Mesenchymal stem cell (in vitro differentiated cells and primary cell): ENCODE results near the gene FBXO3.
"Not testable (repeated sequence)": the region's sequence is repeated elsewhere in the genome, so short reads cannot be mapped to it uniquely, and the experiment has no call there.

Source experiments
- DNase-seq: peaks from one replicate; pipeline ENCODE4 v3.0.0-alpha.2; 2013
- H2AFZ ChIP-seq: one replicate; pipeline ENCODE4 v1.6.1; 2013; ENCODE audit warnings: low read depth, mild to moderate bottlenecking, control low read depth, inconsistent platforms, low read length, moderate library complexity
- H2AK5ac ChIP-seq: 2 replicates; pipeline ENCODE4 v1.6.1; 2013; ENCODE audit warnings: low read length, moderate library complexity, mild to moderate bottlenecking, inconsistent platforms; ENCODE audit not compliant: severe bottlenecking
- H2BK120ac ChIP-seq: one replicate; pipeline ENCODE4 v1.6.1; 2013; ENCODE audit warnings: low read depth, mild to moderate bottlenecking, inconsistent platforms, low read length, moderate library complexity
- H2BK12ac ChIP-seq, 2 experiments: one replicate each; pipeline ENCODE4 v1.6.1; 2013; ENCODE audit warnings: inconsistent platforms in 2 of 2, low read length in 2 of 2, mild to moderate bottlenecking in 2 of 2, moderate library complexity in 2 of 2, control low read depth in 1 of 2
- H2BK15ac ChIP-seq: one replicate; pipeline ENCODE4 v1.6.1; 2013; ENCODE audit warnings: mild to moderate bottlenecking, low read depth, inconsistent platforms; ENCODE audit not compliant: poor library complexity, severe bottlenecking
- H2BK5ac ChIP-seq: 2 replicates; pipeline ENCODE4 v1.6.1; 2013; ENCODE audit warnings: low read depth, mild to moderate bottlenecking, low read length, control low read depth, inconsistent platforms; ENCODE audit not compliant: poor library complexity, severe bottlenecking
- H3K14ac ChIP-seq, 2 experiments: one replicate each; pipeline ENCODE4 v1.6.1; 2013; ENCODE audit warnings: inconsistent platforms in 2 of 2, low read length in 2 of 2, control low read depth in 1 of 2, mild to moderate bottlenecking in 1 of 2, moderate library complexity in 1 of 2
- H3K18ac ChIP-seq, 2 experiments: one replicate each; pipeline ENCODE4 v1.6.1; 2013; ENCODE audit warnings: inconsistent platforms in 2 of 2, low read length in 2 of 2, control low read depth in 1 of 2, low read depth in 1 of 2, mild to moderate bottlenecking in 1 of 2
- H3K23ac ChIP-seq, 2 experiments: one replicate each; pipeline ENCODE4 v1.6.1; 2013; ENCODE audit warnings: inconsistent platforms in 2 of 2, low read length in 2 of 2, mild to moderate bottlenecking in 2 of 2, moderate library complexity in 2 of 2, control low read depth in 1 of 2
- H3K27ac ChIP-seq: 2 replicates; pipeline ENCODE4 v1.5.1; 2013; ENCODE audit warnings: mild to moderate bottlenecking, moderate library complexity, low read length, control low read depth, inconsistent platforms; ENCODE audit not compliant: poor library complexity, severe bottlenecking
- H3K27me3 ChIP-seq, 2 experiments: 2 replicates each; pipeline versions ENCODE4 v1.6.1 to v1.7.0; 2013; ENCODE audit warnings: low read length in 2 of 2, mild to moderate bottlenecking in 2 of 2, moderate library complexity in 2 of 2, control low read depth in 1 of 2, inconsistent platforms in 1 of 2; ENCODE audit not compliant: control insufficient read depth in 1 of 2, insufficient read depth in 1 of 2
- H3K36me3 ChIP-seq, 2 experiments: 2 replicates each; pipeline versions ENCODE4 v1.6.1 to v1.7.0; 2013; ENCODE audit warnings: low read length in 2 of 2, control low read depth in 1 of 2, inconsistent platforms in 1 of 2, low read depth in 1 of 2, mild to moderate bottlenecking in 1 of 2; ENCODE audit not compliant: insufficient read depth in 2 of 2, control insufficient read depth in 1 of 2
- H3K4ac ChIP-seq, 2 experiments: one replicate each; pipeline ENCODE4 v1.6.1; 2013; ENCODE audit warnings: inconsistent platforms in 2 of 2, low read length in 2 of 2, mild to moderate bottlenecking in 2 of 2, moderate library complexity in 2 of 2, control low read depth in 1 of 2, low read depth in 1 of 2
- H3K4me1 ChIP-seq: 2 replicates; pipeline ENCODE4 v1.6.1; 2013; ENCODE audit warnings: low read depth, low read length, control low read depth; ENCODE audit not compliant: control insufficient read depth, insufficient read depth
- H3K4me2 ChIP-seq: 2 replicates; pipeline ENCODE4 v1.6.1; 2013; ENCODE audit warnings: low read length, mild to moderate bottlenecking, inconsistent platforms; ENCODE audit not compliant: poor library complexity, severe bottlenecking
- H3K4me3 ChIP-seq, 2 experiments: 2 replicates each; pipeline versions ENCODE4 v1.5.1 to v1.7.0; 2013; ENCODE audit warnings: low read length in 2 of 2, mild to moderate bottlenecking in 2 of 2, control low read depth in 1 of 2, low read depth in 1 of 2; ENCODE audit not compliant: insufficient read depth in 1 of 2
- H3K79me1 ChIP-seq: replicated peaks from 2 replicates; pipeline ENCODE4 v1.6.1; 2013; ENCODE audit warnings: mild to moderate bottlenecking, control low read depth, low read length, inconsistent platforms; ENCODE audit not compliant: poor library complexity, severe bottlenecking
- H3K9ac ChIP-seq: 2 replicates; pipeline ENCODE4 v1.7.0; 2013; ENCODE audit warnings: mild to moderate bottlenecking, low read length, moderate library complexity
- H3K9me3 ChIP-seq: 2 replicates; pipeline ENCODE4 v1.7.0; 2013; ENCODE audit warnings: mild to moderate bottlenecking, low read length; ENCODE audit not compliant: control insufficient read depth
- H4K8ac ChIP-seq: one replicate; pipeline ENCODE4 v1.6.1; 2013; ENCODE audit warnings: inconsistent platforms, mild to moderate bottlenecking, low read length, moderate library complexity
- H4K91ac ChIP-seq: one replicate; pipeline ENCODE4 v1.6.1; 2013; ENCODE audit warnings: mild to moderate bottlenecking, low read length, inconsistent platforms
- WGBS: methylation state at CpG from one replicate; pipeline ENCODE4 v1.1.7; 2013; ENCODE audit warnings: mixed read lengths; 5-methylcytosine and 5-hydroxymethylcytosine counted together

Gene FBXO3

DNA sequence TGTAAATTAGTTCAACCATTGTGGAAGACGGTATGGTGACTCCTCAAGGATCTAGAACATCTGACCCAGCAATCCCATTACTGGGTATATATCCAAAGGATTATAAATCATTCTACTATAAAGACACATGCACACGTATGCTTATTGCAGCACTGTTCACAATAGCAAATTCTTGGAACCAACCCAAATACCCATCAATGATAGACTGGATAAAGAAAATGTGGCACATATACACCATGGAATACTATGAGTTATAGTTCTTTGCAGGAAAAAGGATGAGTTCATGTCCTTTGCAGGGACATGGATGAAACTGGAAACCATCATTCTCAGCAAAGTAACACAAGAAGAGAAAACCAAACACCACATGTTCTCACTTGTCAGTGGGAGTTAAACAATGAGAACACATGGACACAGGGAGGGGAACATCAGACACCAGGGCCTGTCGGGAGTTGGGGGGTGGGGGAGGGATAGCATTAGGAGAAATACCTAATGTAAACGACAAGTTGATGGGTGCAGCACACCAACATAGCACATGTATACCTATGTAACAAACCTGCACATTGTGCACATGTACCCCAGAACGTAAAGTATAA lies 45.2 kb downstream of the FBXO3 start:
- WGBS = 100% methylated on average over 2 of the region's 5 CpGs
- H4K91ac ChIP-seq, H3K4me2 ChIP-seq, H3K9me3 ChIP-seq, H2AK5ac ChIP-seq, H2BK15ac ChIP-seq, H2BK120ac ChIP-seq, H3K23ac ChIP-seq, H3K4me3 ChIP-seq, H3K4ac ChIP-seq, H2BK5ac ChIP-seq, H3K4me1 ChIP-seq, DNase-seq, H3K27ac ChIP-seq, H3K18ac ChIP-seq, H3K79me1 ChIP-seq, H3K14ac ChIP-seq, H2AFZ ChIP-seq, H3K27me3 ChIP-seq, H4K8ac ChIP-seq, H2BK12ac ChIP-seq, H3K9ac ChIP-seq: not testable (repeated sequence)
- peaks cover 0 to 47% of the 10 kb centered on the region in 2 experiments for H3K36me3 ChIP-seq

DNA sequence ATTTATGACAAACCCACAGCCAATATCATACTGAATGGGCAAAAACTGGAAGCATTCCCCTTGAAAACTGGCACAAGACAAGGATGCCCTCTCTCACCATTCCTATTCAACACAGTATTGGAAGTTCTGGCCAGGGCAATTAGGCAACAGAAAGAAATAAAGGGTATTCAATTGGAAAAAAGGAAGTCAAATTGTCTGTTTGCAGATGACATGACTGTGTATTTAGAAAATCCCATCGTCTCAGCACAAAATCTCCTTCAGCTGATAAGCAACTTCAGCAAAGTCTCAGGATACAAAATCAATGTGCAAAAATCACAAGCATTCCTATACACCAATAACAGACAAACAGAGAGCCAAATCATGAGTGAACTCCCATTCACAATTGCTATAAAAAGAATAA lies 46.8 kb downstream of the FBXO3 start:
- H2BK15ac ChIP-seq, H3K4me3 ChIP-seq, H3K79me1 ChIP-seq, H2AFZ ChIP-seq, H2AK5ac ChIP-seq, H4K8ac ChIP-seq, H2BK12ac ChIP-seq, H3K4me2 ChIP-seq, H3K18ac ChIP-seq, H3K27ac ChIP-seq, H3K4ac ChIP-seq, H3K14ac ChIP-seq, H2BK5ac ChIP-seq, H3K23ac ChIP-seq, H4K91ac ChIP-seq, H2BK120ac ChIP-seq, DNase-seq, H3K9me3 ChIP-seq, H3K27me3 ChIP-seq, H3K9ac ChIP-seq: not testable (repeated sequence)
- H3K4me1 ChIP-seq = peaks cover 17% of the 10 kb centered on the region
- H3K36me3 ChIP-seq = peaks cover 2 to 44% of the 10 kb centered on the region in 2 experiments
- 80% methylated on average over 1 of the region's 1 CpG for WGBS

DNA sequence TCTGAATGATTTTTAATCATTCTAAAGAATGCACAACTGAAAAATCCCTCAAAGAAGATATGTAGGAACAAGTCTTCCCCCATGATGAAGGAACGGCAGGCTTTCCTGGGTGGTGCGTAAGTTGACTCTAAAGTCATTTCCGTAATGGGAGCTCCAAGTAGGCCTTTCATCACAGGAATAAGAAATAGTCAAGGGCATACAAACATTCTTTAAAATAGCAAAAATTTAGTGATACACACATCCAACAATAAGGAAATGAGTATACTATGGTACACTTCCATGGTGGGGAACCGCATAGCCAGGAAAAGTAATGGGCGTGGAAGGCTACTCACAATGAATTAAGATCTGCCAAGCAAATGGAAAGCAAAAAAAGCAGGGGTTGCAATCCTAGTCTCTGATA lies 48.8 kb downstream of the FBXO3 start:
- H3K27me3 ChIP-seq = no peaks in the 10 kb centered on the region
- H3K9me3 ChIP-seq = no peaks in the 10 kb centered on the region
- no peak overlapping the region for H3K23ac ChIP-seq
- DNase-seq = no peak
- 88% methylated on average over 4 of the region's 5 CpGs for WGBS
- H3K4me1 ChIP-seq = peaks cover 27% of the 10 kb centered on the region
- no peak overlapping the region for H3K18ac ChIP-seq
- no peak overlapping the region for H2AFZ ChIP-seq
- H3K9ac ChIP-seq = no peak overlapping the region
- H2BK15ac ChIP-seq = no peak overlapping the region
- H2AK5ac ChIP-seq = no peak overlapping the region
- H3K4me2 ChIP-seq = no peak overlapping the region
- no peak overlapping the region for H4K8ac ChIP-seq
- H3K36me3 ChIP-seq = peaks cover 12 to 46% of the 10 kb centered on the region in 2 experiments
- H2BK12ac ChIP-seq = no peak overlapping the region
- no peak overlapping the region for H2BK120ac ChIP-seq
- H3K79me1 ChIP-seq = peaks cover 4% of the 10 kb centered on the region
- H2BK5ac ChIP-seq = no peak overlapping the region
- H3K4me3 ChIP-seq = no peak overlapping the region
- no peak overlapping the region for H3K4ac ChIP-seq
- H4K91ac ChIP-seq = no peak overlapping the region
- H3K14ac ChIP-seq = no peak overlapping the region
- no peak overlapping the region for H3K27ac ChIP-seq

DNA sequence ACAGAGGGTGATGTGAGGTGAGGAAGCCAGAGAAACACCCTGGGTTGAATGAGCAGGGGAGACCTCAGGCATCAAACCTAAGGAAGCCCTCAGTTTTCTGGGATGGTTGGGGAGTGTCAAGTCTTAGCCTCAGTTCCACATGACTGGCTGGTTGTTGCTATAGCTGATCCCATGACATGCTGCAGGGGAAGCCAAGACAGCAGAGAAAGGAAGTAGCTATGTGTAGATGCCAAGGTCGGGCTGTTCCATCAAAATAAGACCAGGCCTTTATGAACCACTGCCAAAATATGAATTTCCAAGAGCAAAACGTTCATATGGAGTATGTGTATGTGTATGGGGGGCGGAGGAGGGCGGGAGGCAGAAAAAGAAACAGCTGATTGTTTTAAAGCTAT lies 49.7 kb downstream of the FBXO3 start:
- H2AK5ac ChIP-seq = peak overlapping the region; percentile 2
- DNase-seq = no peak
- WGBS = 79% methylated on average over 3 of the region's 4 CpGs
- H2BK5ac ChIP-seq = no peak overlapping the region
- H4K8ac ChIP-seq = no peak overlapping the region
- H3K27ac ChIP-seq = peak overlapping the region; percentile 85
- peaks cover 16 to 46% of the 10 kb centered on the region in 2 experiments for H3K36me3 ChIP-seq
- H3K18ac ChIP-seq = peak overlapping the region; percentile 8 to 90
- peak overlapping the region; percentile 7 to 54 for H3K4ac ChIP-seq
- H3K9me3 ChIP-seq = no peaks in the 10 kb centered on the region
- no peak overlapping the region for H2BK120ac ChIP-seq
- no peaks in the 10 kb centered on the region for H3K27me3 ChIP-seq
- H3K4me3 ChIP-seq = peak overlapping the region in 1 of 2 experiments; percentile 43
- peaks cover 6% of the 10 kb centered on the region for H3K79me1 ChIP-seq
- H2AFZ ChIP-seq = peak overlapping the region; percentile 7
- peak overlapping the region in 1 of 2 experiments; percentile 85 for H3K23ac ChIP-seq
- H3K4me2 ChIP-seq = no peak overlapping the region
- H2BK12ac ChIP-seq = peak overlapping the region; percentile 6 to 45
- H3K9ac ChIP-seq = peak overlapping the region; percentile 83
- peak overlapping the region; percentile 6 for H2BK15ac ChIP-seq
- H4K91ac ChIP-seq = no peak overlapping the region
- H3K4me1 ChIP-seq = peaks cover 25% of the 10 kb centered on the region
- H3K14ac ChIP-seq = peak overlapping the region in 1 of 2 experiments; percentile 62
